NOMO-1 (cell line): Measurements from ENCODE around the gene CYP21A2.
"Not testable (repeated sequence)": the region's sequence is repeated elsewhere in the genome, so short reads cannot be mapped to it uniquely, and the experiment has no call there.

ENCODE experiments used
- DNase-seq, 2 experiments: peaks; one replicate each; lab custom pipeline; 2025; ENCODE audit not compliant: unreplicated experiment in 2 of 2; lab: John Stamatoyannopoulos, UW

The CYP21A2 gene

DNA sequence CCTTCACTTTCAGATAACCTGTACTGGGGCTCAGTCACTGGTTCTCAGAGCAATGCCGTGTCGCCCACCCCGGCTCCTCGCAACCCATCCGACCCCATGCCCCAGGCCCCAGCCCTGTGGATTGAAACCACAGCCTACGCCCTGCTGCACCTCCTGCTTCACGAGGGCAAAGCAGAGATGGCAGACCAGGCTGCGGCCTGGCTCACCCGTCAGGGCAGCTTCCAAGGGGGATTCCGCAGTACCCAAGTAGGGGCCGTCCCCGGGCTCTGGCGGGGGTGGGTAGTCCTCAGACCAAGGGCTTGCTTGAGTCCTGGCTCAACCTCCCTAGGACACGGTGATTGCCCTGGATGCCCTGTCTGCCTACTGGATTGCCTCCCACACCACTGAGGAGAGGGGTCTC is 8.7 kb upstream of the CYP21A2 start:
- not testable (repeated sequence) for DNase-seq

- DNase-seq: not testable (repeated sequence)
Observed at GRCh38 chr6:32035283-32036013, 2.8 kb upstream of the CYP21A2 start.

- DNase-seq: not testable (repeated sequence)
Observed at GRCh38 chr6:32037136-32037535, 1.1 kb upstream of the CYP21A2 start.

DNA sequence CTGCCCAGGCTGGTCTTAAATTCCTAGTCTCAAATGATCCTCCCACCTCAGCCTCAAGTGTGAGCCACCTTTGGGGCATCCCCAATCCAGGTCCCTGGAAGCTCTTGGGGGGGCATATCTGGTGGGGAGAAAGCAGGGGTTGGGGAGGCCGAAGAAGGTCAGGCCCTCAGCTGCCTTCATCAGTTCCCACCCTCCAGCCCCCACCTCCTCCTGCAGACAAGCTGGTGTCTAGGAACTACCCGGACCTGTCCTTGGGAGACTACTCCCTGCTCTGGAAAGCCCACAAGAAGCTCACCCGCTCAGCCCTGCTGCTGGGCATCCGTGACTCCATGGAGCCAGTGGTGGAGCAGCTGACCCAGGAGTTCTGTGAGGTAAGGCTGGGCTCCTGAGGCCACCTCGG is 663 bp downstream of the CYP21A2 start:
- not testable (repeated sequence) for DNase-seq

DNA sequence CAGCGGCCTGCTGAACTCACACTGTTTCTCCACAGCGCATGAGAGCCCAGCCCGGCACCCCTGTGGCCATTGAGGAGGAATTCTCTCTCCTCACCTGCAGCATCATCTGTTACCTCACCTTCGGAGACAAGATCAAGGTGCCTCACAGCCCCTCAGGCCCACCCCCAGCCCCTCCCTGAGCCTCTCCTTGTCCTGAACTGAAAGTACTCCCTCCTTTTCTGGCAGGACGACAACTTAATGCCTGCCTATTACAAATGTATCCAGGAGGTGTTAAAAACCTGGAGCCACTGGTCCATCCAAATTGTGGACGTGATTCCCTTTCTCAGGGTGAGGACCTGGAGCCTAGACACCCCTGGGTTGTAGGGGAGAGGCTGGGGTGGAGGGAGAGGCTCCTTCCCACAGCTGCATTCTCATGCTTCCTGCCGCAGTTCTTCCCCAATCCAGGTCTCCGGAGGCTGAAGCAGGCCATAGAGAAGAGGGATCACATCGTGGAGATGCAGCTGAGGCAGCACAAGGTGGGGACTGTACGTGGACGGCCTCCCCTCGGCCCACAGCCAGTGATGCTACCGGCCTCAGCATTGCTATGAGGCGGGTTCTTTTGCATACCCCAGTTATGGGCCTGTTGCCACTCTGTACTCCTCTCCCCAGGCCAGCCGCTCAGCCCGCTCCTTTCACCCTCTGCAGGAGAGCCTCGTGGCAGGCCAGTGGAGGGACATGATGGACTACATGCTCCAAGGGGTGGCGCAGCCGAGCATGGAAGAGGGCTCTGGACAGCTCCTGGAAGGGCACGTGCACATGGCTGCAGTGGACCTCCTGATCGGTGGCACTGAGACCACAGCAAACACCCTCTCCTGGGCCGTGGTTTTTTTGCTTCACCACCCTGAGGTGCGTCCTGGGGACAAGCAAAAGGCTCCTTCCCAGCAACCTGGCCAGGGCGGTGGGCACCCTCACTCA is 1.4 kb downstream of the CYP21A2 start:
- DNase-seq: not testable (repeated sequence)

DNA sequence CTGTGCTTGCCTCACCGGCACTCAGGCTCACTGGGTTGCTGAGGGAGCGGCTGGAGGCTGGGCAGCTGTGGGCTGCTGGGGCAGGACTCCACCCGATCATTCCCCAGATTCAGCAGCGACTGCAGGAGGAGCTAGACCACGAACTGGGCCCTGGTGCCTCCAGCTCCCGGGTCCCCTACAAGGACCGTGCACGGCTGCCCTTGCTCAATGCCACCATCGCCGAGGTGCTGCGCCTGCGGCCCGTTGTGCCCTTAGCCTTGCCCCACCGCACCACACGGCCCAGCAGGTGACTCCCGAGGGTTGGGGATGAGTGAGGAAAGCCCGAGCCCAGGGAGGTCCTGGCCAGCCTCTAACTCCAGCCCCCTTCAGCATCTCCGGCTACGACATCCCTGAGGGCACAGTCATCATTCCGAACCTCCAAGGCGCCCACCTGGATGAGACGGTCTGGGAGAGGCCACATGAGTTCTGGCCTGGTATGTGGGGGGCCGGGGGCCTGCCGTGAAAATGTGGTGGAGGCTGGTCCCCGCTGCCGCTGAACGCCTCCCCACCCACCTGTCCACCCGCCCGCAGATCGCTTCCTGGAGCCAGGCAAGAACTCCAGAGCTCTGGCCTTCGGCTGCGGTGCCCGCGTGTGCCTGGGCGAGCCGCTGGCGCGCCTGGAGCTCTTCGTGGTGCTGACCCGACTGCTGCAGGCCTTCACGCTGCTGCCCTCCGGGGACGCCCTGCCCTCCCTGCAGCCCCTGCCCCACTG is 2.3 kb downstream of the CYP21A2 start:
- DNase-seq: not testable (repeated sequence)

DNA sequence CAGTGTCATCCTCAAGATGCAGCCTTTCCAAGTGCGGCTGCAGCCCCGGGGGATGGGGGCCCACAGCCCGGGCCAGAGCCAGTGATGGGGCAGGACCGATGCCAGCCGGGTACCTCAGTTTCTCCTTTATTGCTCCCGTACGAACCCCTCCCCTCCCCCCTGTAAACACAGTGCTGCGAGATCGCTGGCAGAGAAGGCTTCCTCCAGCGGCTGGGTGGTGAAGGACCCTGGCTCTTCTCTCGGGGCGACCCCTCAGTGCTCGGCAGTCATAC is 2.8 kb downstream of the CYP21A2 start:
- not testable (repeated sequence) for DNase-seq

DNA sequence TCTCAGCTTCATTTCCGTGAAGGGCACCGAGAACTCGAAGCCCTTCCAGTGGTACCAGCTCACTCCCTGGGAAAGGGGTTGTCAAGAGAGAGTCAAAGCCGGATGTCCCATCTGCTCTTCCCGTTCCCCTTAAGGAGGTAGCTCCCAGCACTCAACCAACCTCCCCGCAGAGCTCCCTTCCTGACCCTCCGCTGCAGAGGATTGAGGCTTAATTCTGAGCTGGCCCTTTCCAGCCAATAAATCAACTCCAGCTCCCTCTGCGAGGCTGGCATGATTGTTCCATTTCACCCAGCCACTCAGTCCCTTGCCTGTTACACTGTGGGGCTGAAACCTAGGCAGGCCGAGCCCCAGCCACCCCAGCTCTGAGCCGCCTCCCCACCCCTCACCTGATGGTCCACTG is 3.2 kb downstream of the CYP21A2 start:
- DNase-seq: not testable (repeated sequence)

- not testable (repeated sequence) for DNase-seq
Observed at GRCh38 chr6:32042276-32042675, 4.1 kb downstream of the CYP21A2 start.

- DNase-seq: not testable (repeated sequence)
Observed at GRCh38 chr6:32043589-32044380, 5.6 kb downstream of the CYP21A2 start.

- not testable (repeated sequence) for DNase-seq
Observed at GRCh38 chr6:32044916-32045315, 6.7 kb downstream of the CYP21A2 start.

DNA sequence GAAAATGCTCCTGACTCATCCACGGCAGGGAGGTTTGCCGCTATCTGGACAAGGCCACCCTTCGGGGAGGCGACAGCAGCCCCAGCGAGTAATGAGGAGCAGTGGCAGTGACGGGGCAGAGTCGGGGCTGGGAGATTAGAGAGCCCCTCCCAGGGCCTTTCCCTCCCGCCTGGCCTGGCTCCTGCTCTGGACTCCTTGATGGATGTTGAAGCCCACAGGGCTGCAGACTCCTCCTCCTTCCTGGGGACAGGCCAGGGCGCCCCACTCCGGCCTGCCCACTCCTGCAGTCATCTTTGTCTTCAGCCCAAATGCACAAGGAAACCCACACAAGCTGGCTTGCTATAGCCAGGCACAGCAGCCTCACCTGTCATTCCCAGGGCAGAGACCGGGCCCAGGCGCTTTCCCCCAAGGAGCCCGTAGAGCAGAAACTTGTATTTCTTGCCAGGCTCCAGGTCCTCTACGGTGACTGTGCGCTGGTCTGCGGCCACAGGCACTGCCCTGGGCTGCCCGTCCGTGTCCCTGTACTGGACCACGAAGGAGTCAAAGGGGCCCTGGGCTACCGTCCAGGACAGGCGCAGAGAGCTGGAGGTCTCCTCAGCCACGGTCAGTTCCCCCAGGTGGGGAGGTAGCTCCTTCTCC is 7.7 kb downstream of the CYP21A2 start:
- DNase-seq: no peak

DNA sequence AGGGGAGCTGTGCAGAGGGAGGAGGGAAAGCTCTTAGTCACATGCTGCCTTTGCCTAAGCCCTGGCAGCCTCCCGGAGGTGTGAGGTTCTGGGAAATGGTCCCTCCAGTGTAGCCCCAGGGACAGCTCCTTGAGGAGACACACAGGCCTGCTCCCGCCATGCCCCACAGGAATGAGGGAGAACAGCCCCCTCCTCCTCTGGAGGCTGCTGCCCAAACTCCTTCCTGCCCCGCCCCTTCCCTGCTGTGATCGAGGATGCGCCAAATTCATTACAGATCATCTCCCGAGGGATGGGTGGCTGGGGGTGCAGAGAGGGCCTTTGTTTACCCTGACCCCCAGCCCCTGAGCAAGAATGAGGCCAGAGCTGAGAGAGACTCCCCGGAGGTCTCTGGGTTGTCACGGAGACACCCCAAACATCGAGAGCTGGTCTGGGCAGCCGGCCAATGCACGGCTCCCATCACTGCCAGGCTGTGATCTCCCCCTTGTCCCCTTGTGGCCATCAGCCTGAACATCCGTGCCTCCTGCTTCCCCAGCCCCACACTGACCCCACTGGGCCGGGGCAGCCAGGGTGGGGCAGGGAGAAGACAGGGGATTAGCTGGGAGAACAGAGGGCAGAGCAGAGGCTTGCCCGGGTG is 8.4 kb downstream of the CYP21A2 start:
- no peak for DNase-seq

DNA sequence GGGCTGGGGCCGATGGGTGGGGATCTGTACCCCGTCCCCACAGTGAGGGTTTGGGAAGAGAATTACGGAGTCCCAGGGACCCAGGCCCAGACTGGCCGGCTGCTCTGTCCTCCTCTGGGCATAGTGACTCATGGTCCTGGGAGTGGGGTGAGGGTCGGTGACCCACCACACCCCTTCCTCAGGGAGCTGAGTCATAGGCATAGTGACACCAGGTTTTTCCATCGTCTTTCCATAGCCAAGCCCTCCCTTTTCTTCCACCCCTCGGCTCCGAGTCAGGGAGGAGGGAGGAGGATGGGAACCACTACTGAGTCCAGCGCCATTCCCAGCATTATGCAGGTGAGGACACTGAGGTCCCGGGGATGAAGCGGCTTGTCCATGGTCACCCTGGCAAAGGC is 8.9 kb downstream of the CYP21A2 start:
- no peak for DNase-seq

GRCh38 chr6:32047539-32047854 is 9.3 kb downstream of the CYP21A2 start:
- DNase-seq: no peak

- DNase-seq: peak; percentile 21 to 37
Observed at GRCh38 chr6:32047855-32048766, 9.9 kb downstream of the CYP21A2 start.

DNA sequence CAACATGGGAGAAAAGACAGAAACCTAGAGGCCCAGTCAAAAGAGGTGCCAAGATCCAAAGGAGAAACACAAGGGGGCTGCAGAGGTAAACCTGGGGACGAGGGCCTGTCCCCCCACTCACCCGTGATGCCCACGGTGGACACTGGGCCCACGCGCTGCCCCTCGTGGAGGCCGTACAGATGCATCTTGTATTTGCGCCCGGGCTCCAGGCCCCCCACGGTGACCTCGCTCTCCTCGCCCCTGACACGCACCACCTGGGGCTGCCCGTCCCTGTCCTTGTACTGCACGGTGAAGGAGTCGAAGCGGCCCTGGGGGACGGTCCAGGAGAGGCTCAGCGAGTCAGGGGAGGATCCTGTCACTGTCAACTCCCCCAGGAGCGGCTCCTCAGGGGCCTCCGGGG is 10.9 kb downstream of the CYP21A2 start:
- DNase-seq: not testable (repeated sequence)

GRCh38 chr6:32049736-32050135 is 11.5 kb downstream of the CYP21A2 start:
- DNase-seq: not testable (repeated sequence)

- DNase-seq: no peak
Observed at GRCh38 chr6:32050562-32050961, 12.3 kb downstream of the CYP21A2 start.
